Immature natural killer cell (primary cell): Measurements from ENCODE around the gene HNRNPU. TPM values are rescaled to one million over a fixed set of nuclear protein-coding genes. Genes with fewer than 3 reads are reported as not detected.
"Not testable (repeated sequence)": the region's sequence is repeated elsewhere in the genome, so short reads cannot be mapped to it uniquely, and the experiment has no call there.

Experiments
- DNase-seq, 3 donors: peaks; one replicate each; pipeline ENCODE4 v3.0.0; 2022; ENCODE audit warnings: mixed read lengths in 1 of 3
- H3K27ac Mint-ChIP-seq, 6 donors: one replicate each; pipeline ENCODE4 v1.8.0; 2020; ENCODE audit warnings: mixed read lengths in 6 of 6, mild to moderate bottlenecking in 5 of 6, inconsistent platforms in 4 of 6, moderate library complexity in 3 of 6
- H3K27me3 Mint-ChIP-seq, 3 donors: one replicate each; pipeline ENCODE4 v1.8.0; 2020 to 2021; ENCODE audit warnings: low read depth in 3 of 3, mild to moderate bottlenecking in 3 of 3, mixed read lengths in 3 of 3, moderate library complexity in 3 of 3, inconsistent platforms in 1 of 3
- H3K36me3 Mint-ChIP-seq, 3 donors: one replicate each; pipeline ENCODE4 v1.8.0; 2020; ENCODE audit warnings: mixed read lengths in 3 of 3, inconsistent platforms in 2 of 3, mild to moderate bottlenecking in 2 of 3
- H3K4me1 Mint-ChIP-seq, 2 donors: one replicate each; pipeline ENCODE4 v1.8.0; 2020; ENCODE audit warnings: inconsistent platforms in 2 of 2, mild to moderate bottlenecking in 2 of 2, mixed read lengths in 2 of 2, moderate library complexity in 1 of 2
- H3K4me3 Mint-ChIP-seq, 5 donors: one replicate each; pipeline ENCODE4 v1.8.0; 2020; ENCODE audit warnings: mild to moderate bottlenecking in 5 of 5, mixed read lengths in 5 of 5, inconsistent platforms in 3 of 5, moderate library complexity in 3 of 5
- H3K9me3 Mint-ChIP-seq, 6 donors: one replicate each; pipeline ENCODE4 v1.8.0; 2020; ENCODE audit warnings: mild to moderate bottlenecking in 6 of 6, mixed read lengths in 6 of 6, inconsistent platforms in 4 of 6, moderate library complexity in 3 of 6
- polyA plus RNA-seq, 3 donors: library from polyadenylated mRNA; unstranded; fragments of 300-500 nt; fragmentation: Illumina TruSeq; gene quantifications; one replicate each; pipeline ENCODE4 v1.2.3, GENCODE V29; 2021

The HNRNPU gene
- polyA plus RNA-seq, 3 donors from 2014 or later, result 110 to 398 (median 137) TPM

GRCh38 chr1:244843148-244843978 is 21.0 kb downstream of the HNRNPU start:
- peaks cover 7 to 46% (median 22%) of the 10 kb centered on the region in 3 donors for H3K36me3 Mint-ChIP-seq

GRCh38 chr1:244841273-244841927 is 22.9 kb downstream of the HNRNPU start:
- Mint-ChIP-seq H3K36me3 (peaks cover 8 to 42% (median 18%) of the 10 kb centered on the region in 3 donors), H3K9me3 (no peaks in the 10 kb centered on the region), H3K4me3 (no peak overlapping the region), H3K4me1 (peaks cover 47 to 77% of the 10 kb centered on the region in 2 donors), H3K27ac (peak overlapping the region in 3 of 6 donors; percentile 42 to 80 (median 73)), H3K27me3 (peaks cover 0 to 2% (median 2%) of the 10 kb centered on the region in 3 donors)
- DNase-seq, result no peak

More at GRCh38 chr1:244843148-244843978, 21.0 kb downstream of the HNRNPU start:
- no peak for DNase-seq
- Mint-ChIP-seq H3K4me3 (no peak overlapping the region), H3K9me3 (no peaks in the 10 kb centered on the region), H3K27me3 (peaks cover 0 to 2% (median 0%) of the 10 kb centered on the region in 3 donors), H3K27ac (no peak overlapping the region), H3K4me1 (peaks cover 28 to 71% of the 10 kb centered on the region in 2 donors)

GRCh38 chr1:244840219-244840794 is 24.0 kb downstream of the HNRNPU start:
- DNase-seq, result no peak
- peaks cover 54 to 85% of the 10 kb centered on the region in 2 donors for H3K4me1 Mint-ChIP-seq
- no peak overlapping the region for H3K4me3 Mint-ChIP-seq
- peaks cover 7 to 33% (median 12%) of the 10 kb centered on the region in 3 donors for H3K36me3 Mint-ChIP-seq
- H3K27ac Mint-ChIP-seq, result peak overlapping the region; percentile 16 to 73 (median 62)
- peaks cover 2 to 3% (median 2%) of the 10 kb centered on the region in 3 donors for H3K27me3 Mint-ChIP-seq
- no peaks in the 10 kb centered on the region for H3K9me3 Mint-ChIP-seq

- Mint-ChIP-seq H3K27me3 (peaks cover 5 to 8% (median 8%) of the 10 kb centered on the region in 3 donors), H3K4me1 (peaks cover 55 to 85% of the 10 kb centered on the region in 2 donors), H3K9me3 (no peaks in the 10 kb centered on the region), H3K27ac (peak overlapping the region in 5 of 6 donors; percentile 25 to 94 (median 36)), H3K4me3 (no peak overlapping the region), H3K36me3 (peaks cover 7 to 27% (median 12%) of the 10 kb centered on the region in 3 donors)
- no peak for DNase-seq
Measured at GRCh38 chr1:244839656-244840055, 24.7 kb downstream of the HNRNPU start.

- Mint-ChIP-seq H3K27ac (peak overlapping the region; percentile 29 to 97 (median 92)), H3K9me3 (no peaks in the 10 kb centered on the region), H3K27me3 (peaks cover 10 to 16% (median 12%) of the 10 kb centered on the region in 3 donors), H3K4me3 (peak overlapping the region in 1 of 5 donors; percentile 88), H3K36me3 (peaks cover 7 to 13% (median 7%) of the 10 kb centered on the region in 3 donors), H3K4me1 (peaks cover 57 to 77% of the 10 kb centered on the region in 2 donors)
- no peak for DNase-seq
Measured at GRCh38 chr1:244837597-244838258, 26.6 kb downstream of the HNRNPU start.

GRCh38 chr1:244836584-244836983 is 27.8 kb downstream of the HNRNPU start:
- Mint-ChIP-seq H3K27me3 (peaks cover 10 to 16% (median 12%) of the 10 kb centered on the region in 3 donors), H3K9me3 (no peaks in the 10 kb centered on the region), H3K36me3 (peaks cover 3 to 13% (median 7%) of the 10 kb centered on the region in 3 donors), H3K4me3 (peak overlapping the region; percentile 88 to 99 (median 95)), H3K4me1 (peaks cover 53 to 66% of the 10 kb centered on the region in 2 donors), H3K27ac (peak overlapping the region; percentile 91 to 97 (median 94))
- no peak for DNase-seq

- H3K27me3 Mint-ChIP-seq, result peaks cover 10 to 16% (median 12%) of the 10 kb centered on the region in 3 donors
- H3K9me3 Mint-ChIP-seq, result no peaks in the 10 kb centered on the region
- H3K4me1 Mint-ChIP-seq, result peaks cover 53 to 61% of the 10 kb centered on the region in 2 donors
- DNase-seq, result no peak
- peak overlapping the region; percentile 91 to 97 (median 94) for H3K27ac Mint-ChIP-seq
- peak overlapping the region; percentile 88 to 99 (median 95) for H3K4me3 Mint-ChIP-seq
- H3K36me3 Mint-ChIP-seq, result peaks cover 3 to 13% (median 7%) of the 10 kb centered on the region in 3 donors
Measured at GRCh38 chr1:244836135-244836521, 28.2 kb downstream of the HNRNPU start.

GRCh38 chr1:244835276-244836134 is 28.8 kb downstream of the HNRNPU start, which contains the start of gene COX20:
Gene COX20 (plus strand): TSS chr1:244835658. CDS start chr1:244835715, 57 bp downstream.
- Mint-ChIP-seq H3K4me1 (peaks cover 50 to 55% of the 10 kb centered on the region in 2 donors), H3K27me3 (peaks cover 10 to 16% (median 12%) of the 10 kb centered on the region in 3 donors), H3K4me3 (peak within 1 kb of the TSS; percentile 88 to 99 (median 95)), H3K36me3 (peaks cover 3 to 13% (median 7%) of the 10 kb centered on the region in 3 donors), H3K9me3 (no peaks in the 10 kb centered on the region), H3K27ac (peak within 1 kb of the TSS; percentile 92 to 99 (median 97))
- peak; percentile 91 to 95 (median 94) for DNase-seq

- H3K36me3 Mint-ChIP-seq, result peaks cover 3 to 9% (median 7%) of the 10 kb centered on the region in 3 donors
- H3K4me1 Mint-ChIP-seq, result peaks cover 44 to 47% of the 10 kb centered on the region in 2 donors
- peak overlapping the region; percentile 92 to 99 (median 97) for H3K27ac Mint-ChIP-seq
- H3K9me3 Mint-ChIP-seq, result no peaks in the 10 kb centered on the region
- peak; percentile 93 to 95 (median 94) for DNase-seq
- peak overlapping the region; percentile 88 to 99 (median 95) for H3K4me3 Mint-ChIP-seq
- peaks cover 10 to 16% (median 12%) of the 10 kb centered on the region in 3 donors for H3K27me3 Mint-ChIP-seq
Measured at GRCh38 chr1:244834543-244835275, 29.6 kb downstream of the HNRNPU start.

- Mint-ChIP-seq H3K27me3 (peaks cover 10 to 16% (median 12%) of the 10 kb centered on the region in 3 donors), H3K9me3 (no peaks in the 10 kb centered on the region), H3K36me3 (peaks cover 3 to 7% (median 7%) of the 10 kb centered on the region in 3 donors), H3K4me3 (peak overlapping the region; percentile 87 to 99 (median 91)), H3K27ac (peak overlapping the region; percentile 91 to 99 (median 93)), H3K4me1 (peaks cover 37 to 40% of the 10 kb centered on the region in 2 donors)
- DNase-seq, result peak; percentile 53 to 63 (median 58)
Measured at GRCh38 chr1:244833734-244834542, 30.4 kb downstream of the HNRNPU start.

- H3K36me3 Mint-ChIP-seq, H3K9me3 Mint-ChIP-seq, DNase-seq: not testable (repeated sequence)
- Mint-ChIP-seq H3K4me1 (peaks cover 33% of the 10 kb centered on the region in 2 donors), H3K27me3 (peaks cover 10 to 16% (median 12%) of the 10 kb centered on the region in 3 donors), H3K27ac (peak overlapping the region in 5 of 6 donors; percentile 91 to 99 (median 92)), H3K4me3 (peak overlapping the region in 4 of 5 donors; percentile 87 to 95 (median 90))
Measured at GRCh38 chr1:244833260-244833659, 31.1 kb downstream of the HNRNPU start.
